ENCODE data around the gene MEGF8.
A peak's percentile ranks its signal among the peaks of the same experiment; 100 is the strongest.

MEGF8 gene

DNA sequence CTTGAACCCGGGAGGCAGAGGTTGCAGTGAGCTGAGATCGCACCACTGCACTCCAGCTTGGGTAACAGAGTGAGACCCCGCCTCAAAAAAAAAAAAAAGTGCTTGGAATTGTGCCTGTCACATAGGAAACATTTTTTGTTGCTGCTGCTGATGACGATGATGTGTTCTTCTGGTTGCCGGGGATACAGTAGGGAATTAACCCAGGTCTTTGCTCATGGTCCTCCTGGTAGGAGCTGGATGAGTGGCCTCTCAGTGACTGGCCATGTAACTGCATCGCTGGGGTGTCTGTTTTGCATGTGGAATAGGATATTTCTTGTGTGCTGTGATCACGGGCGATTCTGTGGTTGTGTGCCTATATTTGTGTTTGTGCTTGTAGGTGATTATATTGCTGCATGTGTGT lies 69.3 kb downstream of the MEGF8 start:
- no peaks in the 10 kb centered on the region for H3K9me3 ChIP-seq (ENCODE audit: control insufficient read depth, insufficient read depth, low read length)
- H3K27me3 ChIP-seq (ENCODE audit: control insufficient read depth, insufficient read depth, low read length), result peaks cover 18% of the 10 kb centered on the region
- no peaks in the 10 kb centered on the region for H3K36me3 ChIP-seq (ENCODE audit: control insufficient read depth, insufficient read depth, low read length)
- no peak overlapping the region for H3K4me3 ChIP-seq (ENCODE audit: low read depth, low read length)
- peaks cover 4% of the 10 kb centered on the region for H3K4me1 ChIP-seq (ENCODE audit: control insufficient read depth, insufficient read depth, low read length)
- no peak overlapping the region for H3K9ac ChIP-seq (ENCODE audit: low read depth, low read length)

DNA sequence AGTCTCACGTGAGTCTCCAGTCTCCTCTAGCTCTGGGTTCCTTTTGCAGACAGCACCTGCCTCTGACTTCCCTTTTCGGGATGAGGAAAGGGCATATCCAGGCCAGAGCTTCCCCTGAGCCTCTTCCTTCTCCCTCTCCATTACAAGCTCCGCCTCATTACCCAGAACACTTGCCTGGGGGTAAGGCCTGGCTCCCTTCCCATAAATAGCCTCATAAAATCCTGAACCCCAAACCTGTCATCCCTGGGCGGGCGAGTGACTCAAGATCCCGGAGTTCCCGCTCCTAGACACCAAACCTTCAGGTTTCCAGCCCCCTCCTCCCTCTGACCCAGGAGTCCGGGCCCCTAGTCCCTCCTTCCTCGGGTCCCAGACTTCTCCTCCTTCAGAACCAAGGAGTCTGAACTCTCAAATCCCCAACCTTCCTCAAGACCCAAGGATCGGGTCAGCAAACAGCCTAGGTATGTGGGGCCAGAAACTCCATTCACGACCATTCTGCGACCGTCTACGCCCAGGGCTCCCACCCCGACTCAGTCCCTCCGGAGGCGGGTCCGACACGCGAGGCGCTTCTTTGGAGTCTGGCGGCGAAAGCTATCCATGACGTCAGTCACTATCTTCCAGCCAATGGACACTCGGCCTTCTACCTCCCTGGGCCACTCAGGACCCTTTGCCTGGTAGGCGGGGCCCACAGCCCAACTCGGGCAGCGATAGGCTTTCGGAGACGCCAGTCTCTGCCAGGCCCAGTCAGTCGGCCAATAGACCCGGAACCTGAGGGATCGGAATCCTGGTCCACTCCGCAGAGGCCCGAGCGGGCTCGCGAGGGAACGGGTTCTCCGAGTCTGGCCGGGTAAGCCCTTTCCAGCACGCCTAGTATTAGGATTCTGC lies 71.2 kb downstream of the MEGF8 start:
- H3K4me3 ChIP-seq (ENCODE audit: low read depth, low read length), result peak overlapping the region; percentile 94

DNA sequence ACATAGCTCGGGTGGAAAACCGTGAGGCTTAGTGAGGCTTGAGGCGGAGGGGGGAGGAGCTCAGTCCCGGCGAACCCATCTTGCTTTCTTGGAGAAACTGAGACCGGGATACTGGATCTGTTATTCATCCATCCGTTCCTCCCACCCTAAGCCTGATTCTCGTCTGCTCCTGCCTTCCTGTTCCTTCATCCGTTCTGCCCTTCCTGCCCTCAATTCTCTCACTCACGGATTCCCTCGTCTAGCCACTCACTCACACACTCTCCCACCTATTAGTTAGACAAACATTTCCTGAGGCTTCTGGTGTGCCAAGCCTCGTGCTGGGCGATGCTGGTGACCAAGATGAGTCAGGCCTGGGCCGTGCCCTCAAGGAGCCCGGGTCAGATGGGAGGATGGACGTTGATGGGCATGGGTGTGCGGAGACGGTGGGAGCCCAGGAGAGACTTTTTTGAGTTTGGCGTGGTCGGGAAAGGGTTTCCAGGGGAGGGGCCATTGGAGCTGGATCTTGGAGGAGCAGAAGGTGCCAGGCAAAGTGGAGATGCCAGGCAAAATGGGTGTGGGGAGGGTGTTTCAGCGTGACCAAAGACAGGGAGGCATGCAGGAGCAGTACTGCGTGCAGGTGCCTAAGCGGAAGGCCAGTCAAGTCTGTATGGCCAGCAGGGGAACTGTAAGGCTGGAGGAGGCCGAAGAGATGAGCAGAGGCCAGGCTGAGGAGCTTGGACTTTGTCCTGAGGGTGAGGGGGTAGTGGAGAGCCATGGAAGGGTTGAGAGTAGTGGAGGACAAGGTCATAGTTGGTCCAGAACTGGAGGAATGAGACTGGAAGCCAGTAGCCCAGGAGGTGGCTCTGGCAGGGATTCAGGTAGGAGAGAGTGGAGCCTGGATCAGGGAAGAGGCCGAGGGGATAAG lies 72.1 kb downstream of the MEGF8 start:
- Histone ChIP-seq H3K4me1 (ENCODE audit: control insufficient read depth, insufficient read depth, low read length) (peaks cover 4% of the 10 kb centered on the region), H3K27me3 (ENCODE audit: control insufficient read depth, insufficient read depth, low read length) (peaks cover 7% of the 10 kb centered on the region), H3K4me3 (ENCODE audit: low read depth, low read length) (peak overlapping the region; percentile 94), H3K36me3 (ENCODE audit: control insufficient read depth, insufficient read depth, low read length) (no peaks in the 10 kb centered on the region), H3K9ac (ENCODE audit: low read depth, low read length) (peak overlapping the region; percentile 78), H3K9me3 (ENCODE audit: control insufficient read depth, insufficient read depth, low read length) (no peaks in the 10 kb centered on the region)

More for the DNA sequence above, 71.2 kb downstream of the MEGF8 start:
- peak overlapping the region; percentile 80 for H3K9ac ChIP-seq (ENCODE audit: low read depth, low read length)
- H3K27me3 ChIP-seq (ENCODE audit: control insufficient read depth, insufficient read depth, low read length), result peaks cover 4% of the 10 kb centered on the region
- H3K36me3 ChIP-seq (ENCODE audit: control insufficient read depth, insufficient read depth, low read length), result no peaks in the 10 kb centered on the region
- no peaks in the 10 kb centered on the region for H3K9me3 ChIP-seq (ENCODE audit: control insufficient read depth, insufficient read depth, low read length)
- H3K4me1 ChIP-seq (ENCODE audit: control insufficient read depth, insufficient read depth, low read length), result peaks cover 4% of the 10 kb centered on the region

DNA sequence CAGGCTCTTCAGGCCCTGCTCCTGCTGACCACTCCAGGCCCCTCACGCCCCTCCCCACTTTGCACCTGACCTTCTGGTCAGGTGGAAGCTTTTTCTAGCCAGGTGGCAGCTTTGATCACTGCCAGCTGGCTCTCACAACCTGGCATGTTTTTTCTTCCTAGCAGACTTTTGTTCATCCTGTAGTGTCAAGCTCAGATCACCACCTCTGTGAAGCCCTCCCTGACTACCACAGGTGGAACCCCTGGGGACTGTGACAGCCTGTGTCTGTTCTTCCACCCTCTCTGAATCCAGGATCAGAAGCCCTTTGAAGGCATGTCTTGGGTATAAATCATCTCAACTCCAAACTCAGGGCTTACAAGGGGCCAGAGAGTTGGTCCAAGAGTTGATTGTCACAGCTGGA lies 75.0 kb downstream of the MEGF8 start:
- H3K4me3 ChIP-seq (ENCODE audit: low read depth, low read length), result no peak overlapping the region
- H3K36me3 ChIP-seq (ENCODE audit: control insufficient read depth, insufficient read depth, low read length), result no peaks in the 10 kb centered on the region
- peaks cover 13% of the 10 kb centered on the region for H3K27me3 ChIP-seq (ENCODE audit: control insufficient read depth, insufficient read depth, low read length)
- H3K9me3 ChIP-seq (ENCODE audit: control insufficient read depth, insufficient read depth, low read length), result no peaks in the 10 kb centered on the region
- H3K9ac ChIP-seq (ENCODE audit: low read depth, low read length), result no peak overlapping the region
- H3K4me1 ChIP-seq (ENCODE audit: control insufficient read depth, insufficient read depth, low read length), result peaks cover 7% of the 10 kb centered on the region

DNA sequence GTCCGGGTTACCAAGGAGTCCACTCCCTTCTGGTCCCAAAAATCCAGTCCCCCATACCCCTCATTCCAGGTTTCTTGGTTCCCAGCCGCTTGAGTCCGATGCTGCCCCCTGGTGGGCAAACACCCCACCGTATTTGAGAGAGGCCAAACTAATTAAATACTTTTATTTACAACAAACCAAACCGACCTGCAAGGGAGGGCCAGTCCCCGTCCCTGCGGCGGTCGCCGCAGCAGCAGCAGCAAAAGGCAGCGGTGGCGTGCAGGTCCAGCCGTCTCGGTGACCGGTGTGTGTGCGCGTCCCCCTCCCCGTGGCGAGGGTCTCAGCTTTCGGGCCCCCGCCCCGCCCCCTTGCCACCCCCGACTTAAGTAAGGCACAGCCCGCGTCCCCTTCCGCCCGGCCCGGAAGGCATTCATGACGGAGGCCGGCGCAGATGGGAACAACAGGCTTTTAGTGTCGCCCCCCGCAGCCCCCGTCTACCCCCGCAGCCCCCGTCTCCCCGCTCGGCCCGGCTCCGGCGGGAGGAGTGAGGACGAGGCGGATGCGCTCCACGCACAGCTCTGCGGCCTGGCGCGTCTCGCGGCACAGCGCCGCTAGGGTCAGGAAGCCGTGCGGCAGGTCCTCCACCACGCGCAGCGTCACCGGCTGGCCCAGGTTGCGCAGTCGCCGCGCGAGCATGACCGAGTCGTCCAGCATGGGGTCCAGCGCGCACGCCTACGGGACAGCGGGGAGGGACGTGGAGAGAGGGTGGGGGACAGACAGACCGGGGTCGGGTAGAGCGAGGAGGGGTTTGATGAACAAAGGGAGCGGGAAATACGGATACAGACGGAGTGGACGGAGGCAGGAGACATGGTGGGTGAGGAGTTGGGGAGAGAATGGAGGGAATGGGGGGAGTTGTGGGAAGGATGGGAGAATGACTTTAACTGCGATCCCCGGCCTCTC lies 76.2 kb downstream of the MEGF8 start:
- Histone ChIP-seq H3K4me3 (ENCODE audit: low read depth, low read length) (peak overlapping the region; percentile 76), H3K9ac (ENCODE audit: low read depth, low read length) (peak overlapping the region; percentile 60), H3K27me3 (ENCODE audit: control insufficient read depth, insufficient read depth, low read length) (peaks cover 13% of the 10 kb centered on the region)

DNA sequence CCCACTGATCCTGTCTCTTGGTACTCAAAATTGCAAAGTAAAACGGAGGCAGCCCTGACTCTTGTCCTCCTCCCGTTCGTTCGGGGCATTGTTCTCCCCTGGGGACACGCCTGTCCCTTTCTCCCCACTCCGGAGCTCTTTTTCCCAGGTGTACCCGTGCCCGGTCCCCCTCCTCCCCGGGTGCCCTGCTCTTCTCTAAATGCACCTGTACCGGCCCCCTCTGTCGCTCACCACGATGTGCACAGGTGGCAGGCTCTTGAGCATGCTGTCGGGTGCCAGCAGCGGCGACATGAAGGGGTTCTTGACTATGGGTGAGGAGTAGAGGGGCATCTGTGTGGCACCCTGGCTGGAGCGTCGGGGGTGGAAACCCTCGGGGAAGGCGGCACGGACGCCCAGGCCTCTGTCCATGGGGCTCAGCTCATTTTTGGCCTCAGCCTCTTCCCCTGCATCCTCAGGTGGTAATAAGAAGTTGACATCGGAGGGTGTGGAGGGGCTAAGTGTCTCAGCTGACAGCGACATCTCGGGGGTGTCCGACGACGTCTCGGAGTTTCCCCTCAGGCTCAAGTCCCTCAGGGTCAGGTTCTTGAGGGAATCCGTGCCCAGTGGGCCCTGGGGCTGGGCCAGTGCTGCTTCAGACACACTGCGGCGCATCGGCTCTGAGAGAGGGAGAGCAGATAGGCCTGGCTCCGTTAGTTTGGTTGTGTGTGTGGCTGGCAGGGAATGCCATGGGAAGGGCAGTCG lies 77.1 kb downstream of the MEGF8 start:
- no peaks in the 10 kb centered on the region for H3K9me3 ChIP-seq (ENCODE audit: control insufficient read depth, insufficient read depth, low read length)
- H3K9ac ChIP-seq (ENCODE audit: low read depth, low read length), result peak overlapping the region; percentile 60
- H3K4me1 ChIP-seq (ENCODE audit: control insufficient read depth, insufficient read depth, low read length), result peaks cover 3% of the 10 kb centered on the region
- peaks cover 13% of the 10 kb centered on the region for H3K27me3 ChIP-seq (ENCODE audit: control insufficient read depth, insufficient read depth, low read length)
- H3K4me3 ChIP-seq (ENCODE audit: low read depth, low read length), result peak overlapping the region; percentile 76
- H3K36me3 ChIP-seq (ENCODE audit: control insufficient read depth, insufficient read depth, low read length), result peaks cover 3% of the 10 kb centered on the region

More for the DNA sequence above, 76.2 kb downstream of the MEGF8 start:
- no peaks in the 10 kb centered on the region for H3K36me3 ChIP-seq (ENCODE audit: control insufficient read depth, insufficient read depth, low read length)
- no peaks in the 10 kb centered on the region for H3K9me3 ChIP-seq (ENCODE audit: control insufficient read depth, insufficient read depth, low read length)
- H3K4me1 ChIP-seq (ENCODE audit: control insufficient read depth, insufficient read depth, low read length), result peaks cover 3% of the 10 kb centered on the region

DNA sequence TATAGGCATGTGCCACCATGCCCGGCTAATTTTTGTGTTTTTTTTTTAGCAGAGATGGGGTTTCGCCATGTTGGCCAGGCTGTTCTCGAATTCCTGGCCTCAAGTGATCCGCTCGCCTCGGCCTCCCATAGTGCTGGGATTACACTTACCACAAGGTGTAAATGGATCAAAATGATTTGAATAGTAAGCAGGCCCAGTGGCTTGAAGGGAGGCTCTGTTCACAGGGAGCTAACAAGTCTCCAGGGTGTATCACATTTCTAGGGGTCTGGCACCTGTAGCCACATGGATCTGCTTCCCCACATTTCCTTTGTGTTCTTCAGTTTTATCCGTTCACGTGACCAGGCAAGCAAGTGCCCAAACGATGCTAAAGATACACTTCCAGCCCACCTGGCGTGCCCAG lies 78.2 kb downstream of the MEGF8 start:
- H3K9me3 ChIP-seq (ENCODE audit: control insufficient read depth, insufficient read depth, low read length), result no peaks in the 10 kb centered on the region
- peaks cover 3% of the 10 kb centered on the region for H3K4me1 ChIP-seq (ENCODE audit: control insufficient read depth, insufficient read depth, low read length)
- H3K27me3 ChIP-seq (ENCODE audit: control insufficient read depth, insufficient read depth, low read length), result peaks cover 9% of the 10 kb centered on the region
- peaks cover 3% of the 10 kb centered on the region for H3K36me3 ChIP-seq (ENCODE audit: control insufficient read depth, insufficient read depth, low read length)
- no peak overlapping the region for H3K9ac ChIP-seq (ENCODE audit: low read depth, low read length)
- H3K4me3 ChIP-seq (ENCODE audit: low read depth, low read length), result no peak overlapping the region

DNA sequence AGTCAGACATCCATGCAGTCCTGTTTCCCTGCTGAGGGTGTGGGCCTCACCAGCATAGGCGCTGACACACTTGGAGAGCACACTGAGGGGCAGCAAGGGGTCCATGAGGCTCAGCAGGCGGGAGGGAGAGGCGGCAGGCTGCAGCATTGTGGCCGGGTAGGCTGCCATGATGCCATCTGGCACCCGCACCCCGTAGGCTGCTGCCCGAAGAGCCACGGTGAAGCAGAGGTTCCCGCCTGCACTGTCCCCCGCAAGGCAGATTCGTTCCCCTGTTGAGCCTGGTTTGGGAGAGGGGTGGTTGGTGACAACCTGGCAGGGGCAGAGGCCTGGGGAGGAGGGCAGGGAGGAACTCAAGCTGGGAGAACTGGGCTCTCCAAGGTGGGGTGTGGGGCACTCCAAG lies 80.7 kb downstream of the MEGF8 start:
- Histone ChIP-seq H3K4me1 (ENCODE audit: control insufficient read depth, insufficient read depth, low read length) (peaks cover 3% of the 10 kb centered on the region), H3K9me3 (ENCODE audit: control insufficient read depth, insufficient read depth, low read length) (no peaks in the 10 kb centered on the region), H3K36me3 (ENCODE audit: control insufficient read depth, insufficient read depth, low read length) (peaks cover 5% of the 10 kb centered on the region), H3K9ac (ENCODE audit: low read depth, low read length) (no peak overlapping the region), H3K4me3 (ENCODE audit: low read depth, low read length) (no peak overlapping the region), H3K27me3 (ENCODE audit: control insufficient read depth, insufficient read depth, low read length) (peaks cover 9% of the 10 kb centered on the region)

DNA sequence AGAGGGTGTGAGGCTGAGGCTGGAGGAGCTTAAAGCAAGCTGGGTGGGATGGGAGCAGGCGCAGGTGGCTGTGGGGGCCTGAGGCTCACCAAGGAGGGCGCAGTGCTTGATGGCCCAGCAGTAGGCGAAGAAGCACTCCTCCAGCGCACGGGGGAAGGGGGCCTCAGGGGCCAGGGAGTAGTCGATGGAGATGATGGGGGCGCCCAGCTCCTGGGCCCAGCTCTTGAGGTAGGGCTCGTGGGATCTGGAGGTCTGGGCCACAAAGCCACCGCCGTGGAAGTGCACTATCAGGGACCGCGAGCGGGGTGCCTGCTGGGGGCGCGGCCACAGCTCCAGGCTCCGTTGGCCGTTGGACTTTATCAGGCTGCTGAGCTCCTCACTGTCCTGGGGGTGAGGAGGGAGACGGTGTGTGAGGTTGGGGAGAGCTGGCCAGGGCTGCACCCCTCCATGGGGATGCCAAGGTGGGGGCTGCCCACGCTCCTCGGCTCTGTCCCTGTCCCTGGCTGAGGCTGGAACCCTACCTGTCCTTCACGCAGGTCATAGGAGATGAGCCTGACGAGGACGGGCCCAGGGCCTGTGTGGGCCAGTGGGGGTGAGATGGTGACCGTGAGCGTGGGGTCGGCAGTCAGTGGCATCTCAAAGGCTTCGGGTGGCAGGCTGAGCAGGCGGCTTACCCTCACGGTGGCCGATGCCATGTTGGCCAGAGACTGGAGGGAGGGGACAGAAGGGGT lies 81.8 kb downstream of the MEGF8 start:
- Histone ChIP-seq H3K4me3 (ENCODE audit: low read depth, low read length) (no peak overlapping the region), H3K4me1 (ENCODE audit: control insufficient read depth, insufficient read depth, low read length) (peaks cover 3% of the 10 kb centered on the region), H3K9me3 (ENCODE audit: control insufficient read depth, insufficient read depth, low read length) (no peaks in the 10 kb centered on the region), H3K9ac (ENCODE audit: low read depth, low read length) (no peak overlapping the region), H3K27me3 (ENCODE audit: control insufficient read depth, insufficient read depth, low read length) (peaks cover 17% of the 10 kb centered on the region), H3K36me3 (ENCODE audit: control insufficient read depth, insufficient read depth, low read length) (peaks cover 5% of the 10 kb centered on the region)

DNA sequence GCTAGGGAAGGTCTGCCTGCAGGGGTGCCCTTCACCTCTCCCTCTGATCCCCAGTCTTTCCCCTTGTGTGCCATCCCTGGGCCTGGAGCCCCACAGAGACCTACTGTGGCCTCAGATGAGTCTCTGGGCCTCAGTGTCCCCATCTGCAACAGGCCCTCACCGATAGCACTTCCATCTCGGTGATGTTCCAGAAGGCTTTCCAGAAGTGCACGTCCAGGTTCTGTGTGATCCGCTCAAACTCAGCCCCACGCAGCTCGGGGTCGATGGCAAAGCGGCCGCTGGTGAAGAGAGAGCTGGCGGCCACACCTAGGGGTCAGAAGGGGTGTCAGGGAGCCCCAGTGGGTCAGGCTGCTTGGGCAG lies 82.4 kb downstream of the MEGF8 start:
- no peak overlapping the region for H3K9ac ChIP-seq (ENCODE audit: low read depth, low read length)
- peaks cover 15% of the 10 kb centered on the region for H3K27me3 ChIP-seq (ENCODE audit: control insufficient read depth, insufficient read depth, low read length)
- H3K36me3 ChIP-seq (ENCODE audit: control insufficient read depth, insufficient read depth, low read length), result peaks cover 5% of the 10 kb centered on the region
- no peak overlapping the region for H3K4me3 ChIP-seq (ENCODE audit: low read depth, low read length)
- H3K9me3 ChIP-seq (ENCODE audit: control insufficient read depth, insufficient read depth, low read length), result no peaks in the 10 kb centered on the region
- H3K4me1 ChIP-seq (ENCODE audit: control insufficient read depth, insufficient read depth, low read length), result peaks cover 2% of the 10 kb centered on the region

Data from iPS-15b (cell line).